Subcutaneous adipose tissue (tissue), 4 donors: ENCODE results near the gene TIMM10B. TPM values are rescaled to one million over a fixed set of nuclear protein-coding genes. Genes with fewer than 3 reads are reported as not detected.

Experiments
- CTCF ChIP-seq: fragments of 450-650 bp; IDR thresholded peaks from one replicate; pipeline ENCODE4 v1.5.1; 2016; ENCODE audit warnings: low read depth, mild to moderate bottlenecking, control low read depth, antibody characterized with exemption, moderate library complexity
- total RNA-seq, 4 donors: library from RNA; depleted of rRNA; stranded (reverse); fragments of >200 nt; gene quantifications; one replicate each; pipeline ENCODE4 v1.1.0, GENCODE V29; 2016

The TIMM10B gene
- total RNA-seq, 4 donors from 2014 or later = 28.2 to 37.4 (median 32.8) TPM

- no peak for TF ChIP-seq CTCF
These were observed 35.6 kb downstream of the TIMM10B start for GRCh38 chr11:6516865-6517264.

GRCh38 chr11:6520265-6520664 lies 39.0 kb downstream of the TIMM10B start:
- no peak for TF ChIP-seq CTCF

- no peak for TF ChIP-seq CTCF
These were observed 42.0 kb downstream of the TIMM10B start for GRCh38 chr11:6523253-6523652.

GRCh38 chr11:6526411-6527135 lies 45.3 kb downstream of the TIMM10B start:
- no peak for TF ChIP-seq CTCF

GRCh38 chr11:6529266-6529665 lies 48.0 kb downstream of the TIMM10B start:
- TF ChIP-seq CTCF = no peak

- TF ChIP-seq CTCF = no peak
These were observed 49.5 kb downstream of the TIMM10B start for GRCh38 chr11:6530848-6531247.

GRCh38 chr11:6531267-6531752 lies 50.0 kb downstream of the TIMM10B start:
- TF ChIP-seq CTCF = no peak

Other genes starting within 250 kb of the TIMM10B start
- gene FHIP1B, start 246.9 kb upstream of the TIMM10B start, total RNA-seq = 10 to 100 TPM; 19.2 to 43.2 (median 31.3) TPM
- gene CNGA4, start 242.4 kb upstream of the TIMM10B start, total RNA-seq = not detected
- not detected for gene CCKBR, start 221.7 kb upstream of the TIMM10B start, total RNA-seq
- gene CAVIN3, start 161.0 kb upstream of the TIMM10B start, total RNA-seq = 100 to 1,000 TPM in 2 of 4 donors, 10 to 100 TPM in 2; 34.9 to 158 (median 90.9) TPM
- 10 to 100 TPM; 21.2 to 47.1 (median 25.8) TPM for gene SMPD1, start 91.0 kb upstream of the TIMM10B start, total RNA-seq
- gene APBB1, start 62.4 kb upstream of the TIMM10B start, total RNA-seq = 10 to 100 TPM; 17.0 to 24.1 (median 21.4) TPM
- gene HPX, start 40.5 kb upstream of the TIMM10B start, total RNA-seq = 1 to 10 TPM in 1 of 4 donors, under 1 TPM in 1, not detected in 2; 0.57 to 2.4 TPM
- 10 to 100 TPM; 11.9 to 22.0 (median 19.2) TPM for gene TRIM3, start 7.6 kb upstream of the TIMM10B start, total RNA-seq
- 10 to 100 TPM; 34.2 to 50.7 (median 38.4) TPM for gene ARFIP2, start 170 bp upstream of the TIMM10B start, total RNA-seq
- 10 to 100 TPM in 3 of 4 donors, 1 to 10 TPM in 1; 9.9 to 30.3 (median 14.3) TPM for gene DNHD1, start 15.8 kb downstream of the TIMM10B start, total RNA-seq
- gene RRP8, start 122.1 kb downstream of the TIMM10B start, total RNA-seq = 10 to 100 TPM in 2 of 4 donors, 1 to 10 TPM in 2; 8.8 to 15.4 (median 9.8) TPM
- gene ILK, start 122.3 kb downstream of the TIMM10B start, total RNA-seq = 100 to 1,000 TPM; 105 to 157 (median 119) TPM
- gene TAF10, start 130.7 kb downstream of the TIMM10B start, total RNA-seq = 10 to 100 TPM; 38.2 to 55.6 (median 40.3) TPM
- 100 to 1,000 TPM in 1 of 4 donors, 10 to 100 TPM in 3; 44.8 to 178 (median 93.7) TPM for gene TPP1, start 137.9 kb downstream of the TIMM10B start, total RNA-seq
- 10 to 100 TPM in 3 of 4 donors, 1 to 10 TPM in 1; 7.0 to 23.7 (median 10.7) TPM for gene DCHS1, start 174.3 kb downstream of the TIMM10B start, total RNA-seq
- 10 to 100 TPM; 12.8 to 22.0 (median 15.0) TPM for gene MRPL17, start 201.8 kb downstream of the TIMM10B start, total RNA-seq